H54 (cell line): ENCODE measurements around the gene EDN2.
A peak's percentile ranks its signal among the peaks of the same experiment; 100 is the strongest.

Experiments used
- DNase-seq: peaks from one replicate; pipeline ENCODE4 v3.0.0; 2011; ENCODE audit warnings: low spot score, mixed read lengths; ENCODE audit not compliant: insufficient read length
- FAIRE-seq: peaks from 3 replicates; lab custom pipeline; 2011; peaks lifted over from hg19 to GRCh38; lab: Jason Lieb, UNC
- POLR2A ChIP-seq: IDR thresholded peaks from 2 replicates; pipeline ENCODE4 v1.6.1; 2011; ENCODE audit warnings: low read depth, mild to moderate bottlenecking, low read length

EDN2 gene

GRCh38 chr1:41488040-41488951, 3.8 kb upstream of the EDN2 start:
- no peak for TF ChIP-seq POLR2A
- FAIRE-seq: no peak
- no peak for DNase-seq

- no peak for TF ChIP-seq POLR2A
- no peak for FAIRE-seq
- DNase-seq: no peak
Observed at GRCh38 chr1:41487126-41488039, 2.9 kb upstream of the EDN2 start.

- no peak for DNase-seq
- FAIRE-seq: no peak
- TF ChIP-seq POLR2A: no peak
Observed at GRCh38 chr1:41486371-41487125, 2.1 kb upstream of the EDN2 start.

- TF ChIP-seq POLR2A: no peak
- FAIRE-seq: no peak
Observed at GRCh38 chr1:41486053-41486370, 1.5 kb upstream of the EDN2 start.

GRCh38 chr1:41485605-41486004, 1.1 kb upstream of the EDN2 start:
- DNase-seq: peak; percentile 93
- no peak for FAIRE-seq
- TF ChIP-seq POLR2A: no peak

More at GRCh38 chr1:41486053-41486370, 1.5 kb upstream of the EDN2 start:
- DNase-seq: no peak

- TF ChIP-seq POLR2A: no peak
- FAIRE-seq: no peak
- no peak for DNase-seq
Observed at GRCh38 chr1:41483960-41484401, 502 bp downstream of the EDN2 start.

GRCh38 chr1:41483001-41483850, 1.3 kb downstream of the EDN2 start:
- no peak for DNase-seq
- TF ChIP-seq POLR2A: no peak
- FAIRE-seq: no peak

- DNase-seq (no peak), FAIRE-seq (no peak)
- no peak for TF ChIP-seq POLR2A
Observed at GRCh38 chr1:41482001-41482765, 2.3 kb downstream of the EDN2 start.

- FAIRE-seq (no peak), DNase-seq (no peak)
- TF ChIP-seq POLR2A: no peak
Observed at GRCh38 chr1:41481109-41481775, 3.2 kb downstream of the EDN2 start.

GRCh38 chr1:41480204-41481108, 4.0 kb downstream of the EDN2 start:
- FAIRE-seq (no peak), DNase-seq (no peak)
- no peak for TF ChIP-seq POLR2A

- FAIRE-seq (no peak), DNase-seq (no peak)
- no peak for TF ChIP-seq POLR2A
Observed at GRCh38 chr1:41479808-41480160, 4.7 kb downstream of the EDN2 start.
